AG09309 (cell line): Measurements from ENCODE around the gene SERPINB8.
A peak's percentile ranks its signal among the peaks of the same experiment; 100 is the strongest.

Experiments used
- DNase-seq: peaks from one replicate; pipeline ENCODE4 v3.0.0-alpha.2; 2010; ENCODE audit warnings: low read depth
- H3K4me3 ChIP-seq: 2 replicates; pipeline ENCODE4 v1.5.1; 2011; ENCODE audit warnings: mild to moderate bottlenecking, low read depth, low read length, moderate library complexity; ENCODE audit not compliant: control insufficient read depth
- CTCF ChIP-seq: IDR thresholded peaks from 2 replicates; pipeline ENCODE4 v1.5.1; 2011; ENCODE audit warnings: mild to moderate bottlenecking, low read depth, low read length, inconsistent platforms; ENCODE audit not compliant: insufficient read depth, control insufficient read depth; ENCODE audit errors: missing control alignments

SERPINB8 gene

GRCh38 chr18:63997606-63998005, 27.7 kb downstream of the SERPINB8 start:
- no peak for TF ChIP-seq CTCF
- no peak overlapping the region for H3K4me3 ChIP-seq
- peak; percentile 11 for DNase-seq

GRCh38 chr18:63999871-64000270, 30.0 kb downstream of the SERPINB8 start:
- TF ChIP-seq CTCF = no peak
- no peak overlapping the region for H3K4me3 ChIP-seq
- no peak for DNase-seq

- no peak for DNase-seq
- no peak overlapping the region for H3K4me3 ChIP-seq
- TF ChIP-seq CTCF = no peak
Observed at GRCh38 chr18:64002581-64002980, 32.7 kb downstream of the SERPINB8 start.

- TF ChIP-seq CTCF = no peak
- H3K4me3 ChIP-seq = no peak overlapping the region
- DNase-seq = no peak
Observed at GRCh38 chr18:64009305-64009704, 39.4 kb downstream of the SERPINB8 start.

- H3K4me3 ChIP-seq = no peak overlapping the region
- no peak for TF ChIP-seq CTCF
- DNase-seq = no peak
Observed at GRCh38 chr18:64011513-64011912, 41.6 kb downstream of the SERPINB8 start.

GRCh38 chr18:64017870-64018269, 48.0 kb downstream of the SERPINB8 start:
- DNase-seq = no peak
- H3K4me3 ChIP-seq = no peak overlapping the region
- TF ChIP-seq CTCF = peak; percentile 42
